Urinary bladder (tissue), 4 donors: ENCODE results near the gene NFATC1. TPM values are rescaled to one million over a fixed set of nuclear protein-coding genes. Genes with fewer than 3 reads are reported as not detected.

ENCODE experiments used
- DNase-seq: peaks from one replicate; pipeline ENCODE4 v3.0.0-alpha.2; 2015; ENCODE audit errors: extremely low spot score
- H3K27ac ChIP-seq: one replicate; pipeline ENCODE4 v1.5.1; 2013; ENCODE audit warnings: low read depth, mild to moderate bottlenecking, moderate library complexity
- H3K36me3 ChIP-seq: one replicate; pipeline ENCODE4 v1.6.1; 2013; ENCODE audit warnings: mild to moderate bottlenecking, moderate library complexity; ENCODE audit not compliant: insufficient read depth
- H3K4me1 ChIP-seq: one replicate; pipeline ENCODE4 v1.6.1; 2013; ENCODE audit warnings: mild to moderate bottlenecking, moderate library complexity; ENCODE audit not compliant: insufficient read depth
- H3K4me3 ChIP-seq: one replicate; pipeline ENCODE4 v1.5.1; 2013; ENCODE audit warnings: low read depth, low read length
- WGBS: extraction: QIAGEN DNeasy Blood & Tissue Kit; methylation state at CpG from one replicate; pipeline ENCODE4 v1.1.7; 2013; 5-methylcytosine and 5-hydroxymethylcytosine counted together
- polyA plus RNA-seq: library from polyadenylated mRNA; stranded (reverse); fragments of 200-250 nt; gene quantifications from one replicate; pipeline ENCODE4 v1.2.3, GENCODE V29; 2013
- total RNA-seq: library from RNA; depleted of rRNA; stranded (reverse); fragments of >200 nt; gene quantifications from one replicate; pipeline ENCODE4 v1.2.3, GENCODE V29; 2014
- donor health status: healthy with polysubstance abuse.
- donor health status: healthy.

NFATC1 gene
- total and polyA plus RNA-seq, 2 donors: 8.5 to 11.3 TPM

DNA sequence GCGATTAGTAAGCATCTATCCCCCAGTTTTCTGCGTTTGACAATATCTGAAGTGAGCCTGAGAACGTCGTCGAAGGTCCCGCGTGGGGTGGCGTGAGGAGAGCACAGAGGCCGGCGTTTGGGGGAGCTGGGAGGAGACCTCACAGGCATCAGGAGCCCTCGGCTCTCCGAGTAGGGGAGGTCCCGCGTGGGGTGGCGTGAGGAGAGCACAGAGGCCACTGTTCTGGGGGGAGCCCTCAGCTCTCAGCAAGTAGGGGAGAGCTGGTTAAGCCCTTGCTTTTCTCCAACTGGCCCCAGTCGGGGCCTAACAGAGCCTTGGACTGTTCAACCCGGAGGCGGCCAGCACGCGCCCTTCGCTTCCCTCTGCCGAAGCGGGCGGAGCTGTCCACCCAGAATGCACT is 134.3 kb downstream of the NFATC1 start:
- H3K27ac ChIP-seq: no peak overlapping the region
- no peaks in the 10 kb centered on the region for H3K36me3 ChIP-seq
- H3K4me1 ChIP-seq: no peaks in the 10 kb centered on the region
- 95% methylated on average over 24 of the region's 24 CpGs for WGBS
- DNase-seq: no peak
- H3K4me3 ChIP-seq: no peak overlapping the region

- Histone ChIP-seq H3K4me1 (no peaks in the 10 kb centered on the region), H3K36me3 (no peaks in the 10 kb centered on the region), H3K4me3 (no peak overlapping the region), H3K27ac (no peak overlapping the region)
- no peak for DNase-seq
- WGBS: 96% methylated on average over 18 of the region's 18 CpGs
These were observed 135.1 kb downstream of the NFATC1 start for GRCh38 chr18:79530821-79531220.

DNA sequence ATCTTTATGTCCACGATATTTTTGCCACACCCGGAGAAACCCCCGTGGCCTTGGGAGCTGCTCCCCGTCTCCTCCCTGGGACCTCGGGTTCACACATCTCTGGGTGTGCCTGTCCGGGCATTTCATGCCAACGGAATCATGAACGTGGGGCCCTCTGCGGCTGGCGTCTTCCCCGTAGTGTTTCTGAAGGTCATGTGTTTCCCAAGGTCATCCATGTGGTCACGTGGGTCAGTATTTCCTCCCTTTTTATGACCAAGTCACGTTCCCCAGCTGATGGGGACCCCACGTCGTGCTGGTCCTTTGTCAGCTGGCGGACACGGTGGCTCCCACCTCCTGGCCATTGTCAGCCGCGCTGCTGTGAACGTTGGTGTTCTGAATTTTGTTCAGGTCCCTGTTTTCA is 135.7 kb downstream of the NFATC1 start:
- WGBS: 84% methylated on average over 20 of the region's 20 CpGs
- Histone ChIP-seq H3K36me3 (no peaks in the 10 kb centered on the region), H3K27ac (no peak overlapping the region), H3K4me1 (no peaks in the 10 kb centered on the region), H3K4me3 (no peak overlapping the region)
- no peak for DNase-seq

DNA sequence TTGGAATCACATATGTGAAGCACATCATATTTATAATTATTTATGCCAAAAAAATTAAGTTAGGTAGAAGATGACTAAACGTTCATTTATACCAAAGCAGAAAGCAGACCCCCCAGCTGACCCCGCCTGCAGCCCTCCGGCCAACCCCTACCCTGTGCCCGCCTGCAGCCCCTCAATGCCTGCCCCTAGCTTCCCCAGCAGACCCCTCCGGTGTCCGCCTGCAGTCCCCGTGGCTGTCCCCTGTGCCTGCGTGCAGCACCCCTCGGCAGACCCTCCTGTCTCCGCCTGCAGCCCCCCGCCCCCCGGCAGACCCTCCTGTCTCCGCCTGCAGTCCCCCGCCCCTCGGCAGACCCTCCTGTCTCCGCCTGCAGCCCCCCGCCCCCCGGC is 136.2 kb downstream of the NFATC1 start:
- Histone ChIP-seq H3K36me3 (no peaks in the 10 kb centered on the region), H3K4me3 (no peak overlapping the region), H3K4me1 (no peaks in the 10 kb centered on the region), H3K27ac (no peak overlapping the region)
- DNase-seq: no peak
- 36% methylated on average over 17 of the region's 18 CpGs for WGBS

GRCh38 chr18:79532313-79533007 is 136.7 kb downstream of the NFATC1 start:
- 29% methylated on average over 34 of the region's 34 CpGs for WGBS
- no peaks in the 10 kb centered on the region for H3K4me1 ChIP-seq
- no peak for DNase-seq
- no peaks in the 10 kb centered on the region for H3K36me3 ChIP-seq
- no peak overlapping the region for H3K27ac ChIP-seq
- H3K4me3 ChIP-seq: no peak overlapping the region

- Histone ChIP-seq H3K4me1 (no peaks in the 10 kb centered on the region), H3K36me3 (no peaks in the 10 kb centered on the region), H3K27ac (no peak overlapping the region), H3K4me3 (no peak overlapping the region)
- WGBS: 90% methylated on average over 13 of the region's 13 CpGs
- DNase-seq: no peak
These were observed 137.4 kb downstream of the NFATC1 start for GRCh38 chr18:79533146-79533545.

DNA sequence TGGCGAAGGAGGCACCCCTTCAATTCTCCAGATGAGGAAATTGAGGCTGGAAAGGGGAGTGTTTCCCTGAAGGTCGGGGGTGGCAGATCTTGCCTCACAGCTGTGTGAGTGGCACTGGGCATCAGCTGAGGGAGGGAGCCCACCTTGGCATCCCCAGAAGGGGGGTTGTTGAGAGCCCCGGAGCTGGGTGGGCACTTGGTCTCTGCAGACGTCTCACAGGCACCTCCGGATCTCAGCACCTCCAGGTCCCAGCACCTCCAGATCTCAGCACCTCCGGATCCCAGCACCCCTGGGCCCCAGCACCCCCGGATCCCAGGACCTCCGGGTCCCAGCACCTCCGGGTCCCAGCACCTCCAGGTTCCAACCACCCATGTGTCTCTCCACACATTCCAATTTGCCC is 137.9 kb downstream of the NFATC1 start:
- Histone ChIP-seq H3K36me3 (no peaks in the 10 kb centered on the region), H3K27ac (no peak overlapping the region), H3K4me1 (no peaks in the 10 kb centered on the region), H3K4me3 (no peak overlapping the region)
- WGBS: 93% methylated on average over 9 of the region's 9 CpGs
- DNase-seq: no peak

GRCh38 chr18:79534356-79534755 is 138.6 kb downstream of the NFATC1 start:
- 79% methylated on average over 13 of the region's 13 CpGs for WGBS
- H3K27ac ChIP-seq: no peak overlapping the region
- no peaks in the 10 kb centered on the region for H3K36me3 ChIP-seq
- no peak overlapping the region for H3K4me3 ChIP-seq
- H3K4me1 ChIP-seq: no peaks in the 10 kb centered on the region
- DNase-seq: no peak

DNA sequence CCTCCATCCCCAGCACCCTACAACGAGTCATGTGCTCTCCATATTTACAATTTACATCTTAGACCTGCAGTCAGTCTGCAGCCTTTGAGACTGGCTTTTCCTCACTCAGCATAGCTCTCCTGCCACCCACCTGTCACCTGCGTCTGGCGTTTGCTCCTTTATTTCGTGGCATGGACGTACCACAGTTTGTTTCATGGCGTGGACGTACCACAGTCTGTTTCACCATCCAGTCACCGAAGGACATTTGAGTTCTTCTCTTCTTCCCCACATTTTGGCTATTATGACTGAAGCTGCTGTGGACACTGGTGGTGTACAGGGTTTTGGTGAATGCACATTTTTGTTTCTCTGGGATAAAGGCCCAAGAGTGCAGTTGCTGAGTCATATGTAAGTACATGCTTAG is 142.0 kb downstream of the NFATC1 start:
- no peak overlapping the region for H3K27ac ChIP-seq
- no peaks in the 10 kb centered on the region for H3K36me3 ChIP-seq
- 95% methylated on average over 8 of the region's 8 CpGs for WGBS
- no peak overlapping the region for H3K4me3 ChIP-seq
- DNase-seq: no peak
- H3K4me1 ChIP-seq: no peaks in the 10 kb centered on the region

- DNase-seq: no peak
- no peaks in the 10 kb centered on the region for H3K4me1 ChIP-seq
- H3K36me3 ChIP-seq: no peaks in the 10 kb centered on the region
- WGBS: 94% methylated on average over 12 of the region's 12 CpGs
- no peak overlapping the region for H3K4me3 ChIP-seq
- no peak overlapping the region for H3K27ac ChIP-seq
These were observed 142.9 kb downstream of the NFATC1 start for GRCh38 chr18:79538635-79539034.

GRCh38 chr18:79540161-79540903 is 144.6 kb downstream of the NFATC1 start:
- H3K4me1 ChIP-seq: no peaks in the 10 kb centered on the region
- no peak for DNase-seq
- WGBS: 74% methylated on average over 16 of the region's 16 CpGs
- H3K27ac ChIP-seq: no peak overlapping the region
- H3K36me3 ChIP-seq: no peaks in the 10 kb centered on the region
- H3K4me3 ChIP-seq: no peak overlapping the region

- no peaks in the 10 kb centered on the region for H3K4me1 ChIP-seq
- no peak for DNase-seq
- H3K27ac ChIP-seq: no peak overlapping the region
- WGBS: 82% methylated on average over 12 of the region's 12 CpGs
- no peaks in the 10 kb centered on the region for H3K36me3 ChIP-seq
- no peak overlapping the region for H3K4me3 ChIP-seq
These were observed 145.2 kb downstream of the NFATC1 start for GRCh38 chr18:79540904-79541282.

DNA sequence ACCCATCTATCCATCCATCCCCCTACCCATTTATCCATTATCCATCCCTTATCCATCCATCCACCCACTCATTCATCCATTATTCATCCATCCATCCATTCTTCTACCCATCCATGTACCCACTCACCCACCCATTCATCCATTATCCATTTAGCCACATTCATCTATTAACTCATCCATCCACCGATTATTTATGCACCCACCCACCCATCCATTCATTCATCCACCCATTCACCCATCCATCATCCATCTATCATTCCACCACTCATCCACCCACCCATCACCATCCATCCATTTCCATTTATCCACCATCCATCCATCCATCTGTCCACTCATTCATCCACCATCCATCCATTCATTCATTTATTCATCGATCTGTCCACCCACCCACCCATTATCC is 146.5 kb downstream of the NFATC1 start:
- Histone ChIP-seq H3K27ac (no peak overlapping the region), H3K4me3 (no peak overlapping the region), H3K4me1 (no peaks in the 10 kb centered on the region), H3K36me3 (no peaks in the 10 kb centered on the region)
- 96% methylated on average over 2 of the region's 2 CpGs for WGBS
- no peak for DNase-seq

GRCh38 chr18:79542876-79543750 is 147.4 kb downstream of the NFATC1 start:
- WGBS: 85% methylated on average over 15 of the region's 15 CpGs

More at GRCh38 chr18:79542876-79543750, 147.4 kb downstream of the NFATC1 start:
- Histone ChIP-seq H3K27ac (no peak overlapping the region), H3K4me3 (no peak overlapping the region), H3K36me3 (no peaks in the 10 kb centered on the region), H3K4me1 (no peaks in the 10 kb centered on the region)
- DNase-seq: no peak
